Lung (tissue), 12 donors: ENCODE measurements around the gene ADAD2. TPM values are rescaled to one million over a fixed set of nuclear protein-coding genes. Genes with fewer than 3 reads are reported as not detected.

Source experiments
- ATAC-seq: fragments of 200-7000 bp; cut with Tn5 transposase; one replicate; pipeline ENCODE4 v1.9.1; 2020; ENCODE audit warnings: moderate number of reproducible peaks; ENCODE audit not compliant: insufficient read depth, low FRiP score
- DNase-seq, 3 donors: peaks; one replicate each; pipeline ENCODE4 v3.0.0-alpha.2; 2013 to 2017
- H3K27ac ChIP-seq, 2 donors: one replicate each; pipeline ENCODE4 v1.5.1; 2013; ENCODE audit warnings: mild to moderate bottlenecking in 2 of 2, moderate library complexity in 2 of 2, control low read depth in 1 of 2, inconsistent platforms in 1 of 2, low read depth in 1 of 2, low read length in 1 of 2
- H3K27me3 ChIP-seq, 3 donors: one replicate each; pipeline ENCODE4 v1.5.1; 2013; ENCODE audit warnings: low read length in 2 of 3; ENCODE audit not compliant: control insufficient read depth in 3 of 3, insufficient read depth in 3 of 3
- H3K36me3 ChIP-seq, 4 donors: one replicate each; pipeline ENCODE4 v1.5.1; 2013; ENCODE audit warnings: low read length in 4 of 4, mild to moderate bottlenecking in 1 of 4, moderate library complexity in 1 of 4; ENCODE audit not compliant: control insufficient read depth in 4 of 4, insufficient read depth in 4 of 4
- H3K4me1 ChIP-seq, 5 donors: one replicate each; pipeline ENCODE4 v1.5.1; 2013; ENCODE audit warnings: low read length in 5 of 5, mild to moderate bottlenecking in 2 of 5, moderate library complexity in 1 of 5; ENCODE audit not compliant: control insufficient read depth in 5 of 5, insufficient read depth in 5 of 5
- H3K4me3 ChIP-seq: one replicate; pipeline ENCODE4 v1.5.1; 2013; ENCODE audit warnings: mild to moderate bottlenecking, control low read depth, moderate library complexity
- H3K9ac ChIP-seq, 2 donors: one replicate each; pipeline ENCODE4 v1.5.1; 2013; ENCODE audit warnings: low read length in 2 of 2, control low read depth in 1 of 2; ENCODE audit not compliant: insufficient read depth in 1 of 2
- H3K9me3 ChIP-seq, 4 donors: one replicate each; pipeline ENCODE4 v1.5.1; 2013; ENCODE audit warnings: low read length in 3 of 4, mild to moderate bottlenecking in 1 of 4, moderate library complexity in 1 of 4; ENCODE audit not compliant: control insufficient read depth in 4 of 4, insufficient read depth in 3 of 4
- CTCF ChIP-seq: IDR thresholded peaks from 2 replicates; pipeline ENCODE4 v1.5.1; 2012; ENCODE audit warnings: mild to moderate bottlenecking; ENCODE audit errors: control extremely low read depth, extremely low read depth
- WGBS, 2 donors: extraction: QIAGEN DNeasy Blood & Tissue Kit; methylation state at CpG; one replicate each; pipeline ENCODE4 v1.1.7; 2013; 5-methylcytosine and 5-hydroxymethylcytosine counted together
- polyA plus RNA-seq, 2 donors: library from polyadenylated mRNA; stranded (reverse); fragments of 200-250 nt; gene quantifications; one replicate each; pipeline ENCODE4 v1.2.1, GENCODE V29; 2013
- total RNA-seq, 2 donors: library from RNA; depleted of rRNA in 1 of 2; stranded (reverse); fragments of >200 nt in 1 of 2; gene quantifications; one replicate each; pipeline ENCODE4 v1.2.1, GENCODE V29; 2014 to 2021
- donor health status: control.
- donor health status: control.
- donor health status: Bipolar disorder and iron deficiency.
- donor health status: healthy.
- donor health status: DM: yes; HTN: yes; CAD: no.

The ADAD2 gene
- total and polyA plus RNA-seq, 4 donors: 0.06 to 0.83 (median 0.42) TPM

GRCh38 chr16:84165746-84166145 is 25.2 kb upstream of the ADAD2 start:
- no peaks in the 10 kb centered on the region for H3K36me3 ChIP-seq
- DNase-seq: no peak
- WGBS, 2 donors: 90% methylated on average over 7 of the region's 7 CpGs
- ATAC-seq: no peak
- no peaks in the 10 kb centered on the region for H3K4me1 ChIP-seq
- no peaks in the 10 kb centered on the region for H3K27me3 ChIP-seq
- no peak for TF ChIP-seq CTCF
- H3K4me3 ChIP-seq: no peak overlapping the region
- no peak overlapping the region for H3K27ac ChIP-seq
- H3K9ac ChIP-seq: no peak overlapping the region
- no peaks in the 10 kb centered on the region for H3K9me3 ChIP-seq

- TF ChIP-seq CTCF: no peak
- Histone ChIP-seq H3K27ac (no peak overlapping the region), H3K9ac (no peak overlapping the region), H3K4me3 (no peak overlapping the region), H3K4me1 (no peaks in the 10 kb centered on the region), H3K36me3 (no peaks in the 10 kb centered on the region), H3K27me3 (no peaks in the 10 kb centered on the region), H3K9me3 (no peaks in the 10 kb centered on the region)
- DNase-seq (no peak), ATAC-seq (no peak)
- 74 to 77% methylated on average over 13 of the region's 13 CpGs for WGBS, 2 donors
Measured at GRCh38 chr16:84166796-84167695, 23.9 kb upstream of the ADAD2 start.

- Histone ChIP-seq H3K4me1 (no peaks in the 10 kb centered on the region), H3K4me3 (no peak overlapping the region), H3K36me3 (no peaks in the 10 kb centered on the region), H3K9me3 (no peaks in the 10 kb centered on the region), H3K27me3 (no peaks in the 10 kb centered on the region), H3K27ac (no peak overlapping the region), H3K9ac (no peak overlapping the region)
- 79 to 81% methylated on average over 11 of the region's 11 CpGs for WGBS, 2 donors
- DNase-seq (no peak), ATAC-seq (no peak)
- no peak for TF ChIP-seq CTCF
Measured at GRCh38 chr16:84169765-84170310, 21.1 kb upstream of the ADAD2 start.
